ENCODE results near the gene RNF121.

Gene RNF121

GRCh38 chr11:72007089-72007476, 78.2 kb downstream of the RNF121 start:
- DNase-seq = no peak

- DNase-seq = peak; percentile 51
These were observed 78.7 kb downstream of the RNF121 start for GRCh38 chr11:72007587-72007986.

GRCh38 chr11:72008728-72009127, 79.9 kb downstream of the RNF121 start:
- DNase-seq = peak; percentile 52

GRCh38 chr11:72009156-72009555, 80.3 kb downstream of the RNF121 start:
- peak; percentile 42 for DNase-seq

- DNase-seq = peak; percentile 50
These were observed 81.8 kb downstream of the RNF121 start for GRCh38 chr11:72010529-72011233.

- DNase-seq = peak; percentile 44
These were observed 83.3 kb downstream of the RNF121 start for GRCh38 chr11:72012091-72012630.

- DNase-seq = no peak
These were observed 84.3 kb downstream of the RNF121 start for GRCh38 chr11:72012897-72013721.

- DNase-seq = peak; percentile 49
These were observed 85.2 kb downstream of the RNF121 start for GRCh38 chr11:72013765-72014711.

GRCh38 chr11:72014761-72015320, 86.0 kb downstream of the RNF121 start:
- DNase-seq = peak; percentile 47

- peak; percentile 44 for DNase-seq
These were observed 86.7 kb downstream of the RNF121 start for GRCh38 chr11:72015511-72016061.

GRCh38 chr11:72018171-72018570, 89.3 kb downstream of the RNF121 start:
- no peak for DNase-seq

- DNase-seq = no peak
These were observed 94.5 kb downstream of the RNF121 start for GRCh38 chr11:72023335-72023734.

GRCh38 chr11:72024069-72024754, 95.4 kb downstream of the RNF121 start:
- DNase-seq = no peak

GRCh38 chr11:72026090-72026489, 97.2 kb downstream of the RNF121 start:
- no peak for DNase-seq

- no peak for DNase-seq
These were observed 101.7 kb downstream of the RNF121 start for GRCh38 chr11:72030472-72031045.

GRCh38 chr11:72036687-72037086, 107.8 kb downstream of the RNF121 start:
- no peak for DNase-seq

GRCh38 chr11:72037554-72038311, 108.9 kb downstream of the RNF121 start:
- no peak for DNase-seq

- no peak for DNase-seq
These were observed 109.6 kb downstream of the RNF121 start for GRCh38 chr11:72038491-72038890.

- DNase-seq = no peak
These were observed 110.4 kb downstream of the RNF121 start for GRCh38 chr11:72039031-72039855.

Data from activated CD8-positive, alpha-beta memory T cell treated with anti-CD3 and anti-CD28 coated beads for 24 hours (primary cell).